DOHH2 (cell line): ENCODE results near the gene STK32B.

ENCODE experiments used
- CTCF ChIP-seq: fragments of 200-600 bp; sonication (generic); IDR thresholded peaks from one replicate; pipeline ENCODE4 v1.5.1; 2014; ENCODE audit warnings: antibody characterized with exemption, mild to moderate bottlenecking, low read depth, low read length; ENCODE audit not compliant: poor library complexity, severe bottlenecking
- EZH2phosphoT487 ChIP-seq: fragments of 200-600 bp; sonication (generic); IDR thresholded peaks from 2 replicates; pipeline ENCODE4 v1.6.1; 2017; ENCODE audit warnings: borderline replicate concordance, mild to moderate bottlenecking, antibody characterized with exemption, low read length, moderate library complexity, mixed read lengths

DNA sequence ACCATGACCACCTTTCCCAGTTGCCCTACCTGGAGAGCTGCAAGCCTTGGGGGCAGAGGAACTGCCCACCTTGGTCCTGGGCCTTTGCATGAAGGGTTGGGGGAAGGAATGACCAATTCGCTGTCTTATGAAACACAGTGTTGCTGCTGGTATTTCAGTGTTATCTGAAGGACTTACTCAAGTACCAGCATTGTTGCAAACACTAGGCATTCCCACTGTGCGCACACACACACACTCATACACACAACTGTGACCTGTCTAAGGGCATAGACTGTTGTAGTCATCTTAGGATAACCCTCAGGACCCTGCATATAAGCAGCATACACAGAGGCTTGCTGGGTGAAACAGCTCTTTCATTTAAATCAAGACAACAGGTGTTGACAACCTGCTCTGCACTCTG, 446.2 kb downstream of the STK32B start:
- no peak for TF ChIP-seq CTCF
- no peak for TF ChIP-seq EZH2phosphoT487
